H1 (cell line): ENCODE measurements around the gene PHLDA1.

Experiments
- ATF2 ChIP-seq: IDR thresholded peaks from 2 replicates; pipeline ENCODE4 v1.6.1; 2012; ENCODE audit warnings: low read length, inconsistent platforms
- CTCF ChIP-seq, 3 experiments: IDR thresholded peaks; 1 replicate in 2 of 3; 2 replicates in 1 of 3; pipeline versions ENCODE4 v1.5.1 to v1.6.1; 2011; ENCODE audit warnings: low read length in 3 of 3, mild to moderate bottlenecking in 3 of 3, inconsistent platforms in 2 of 3, low read depth in 1 of 3, moderate library complexity in 1 of 3; ENCODE audit not compliant: insufficient read depth in 1 of 3; ENCODE audit errors: control extremely low read depth in 1 of 3
- EZH2 ChIP-seq: fragments of 200-600 bp; sonication (generic); IDR thresholded peaks from 2 replicates; pipeline ENCODE4 v1.7.1; 2012; ENCODE audit warnings: low read depth, mild to moderate bottlenecking, moderate library complexity, low read length, inconsistent platforms; ENCODE audit not compliant: severe bottlenecking
- HDAC2 ChIP-seq, 2 experiments: fragments of 300-600 bp in 1 of 2; sonication (generic) in 1 of 2; IDR thresholded peaks; 2 replicates each; pipeline ENCODE4 v1.6.1; 2011 to 2012; ENCODE audit warnings: low read depth in 2 of 2, low read length in 2 of 2, mild to moderate bottlenecking in 2 of 2, moderate library complexity in 2 of 2, borderline replicate concordance in 1 of 2, inconsistent platforms in 1 of 2
- KDM1A ChIP-seq: fragments of 200-600, 300-600 bp; sonication (generic); IDR thresholded peaks from 2 replicates; pipeline ENCODE4 v1.7.1; 2016; ENCODE audit warnings: mild to moderate bottlenecking, low read length, borderline replicate concordance
- PHF8 ChIP-seq: fragments of 200-600 bp; sonication (generic); conservative IDR thresholded peaks from 2 replicates; pipeline ENCODE4 v1.7.1; 2012; ENCODE audit warnings: low read depth, mild to moderate bottlenecking, inconsistent platforms, low read length, moderate library complexity
- RFX5 ChIP-seq: IDR thresholded peaks from 2 replicates; pipeline ENCODE4 v1.6.1; 2011; ENCODE audit warnings: low read depth, low read length, improper control_type of control experiment, borderline replicate concordance
- TBP ChIP-seq: IDR thresholded peaks from 2 replicates; pipeline ENCODE4 v1.6.1; 2011; ENCODE audit warnings: low read depth, low read length, improper control_type of control experiment

- no peak for TF ChIP-seq ATF2
- no peak for TF ChIP-seq KDM1A
- TF ChIP-seq CTCF (IDR thresholded peaks at IDR 0.05; ENCODE audit: control extremely low read depth in 1 of 3, insufficient read depth in 1 of 3, low read depth in 1 of 3, low read length in 3 of 3): no peak
- TF ChIP-seq RFX5: no peak
- TF ChIP-seq HDAC2 (IDR thresholded peaks at IDR 0.05; ENCODE audit: borderline replicate concordance in 1 of 2, low read depth in 2 of 2, low read length in 2 of 2): no peak
- no peak for TF ChIP-seq TBP
- no peak for TF ChIP-seq PHF8
- TF ChIP-seq EZH2: no peak
These were observed 33.9 kb downstream of the PHLDA1 start for GRCh38 chr12:75997658-75998057.
